Measurements from ENCODE around the gene NELL1. TPM values are rescaled to one million over a fixed set of nuclear protein-coding genes. Genes with fewer than 3 reads are reported as not detected.

The NELL1 gene
- total and polyA plus RNA-seq, 7 donors, result 0.34 to 1.1 (median 0.62) TPM; not detected in 3

DNA sequence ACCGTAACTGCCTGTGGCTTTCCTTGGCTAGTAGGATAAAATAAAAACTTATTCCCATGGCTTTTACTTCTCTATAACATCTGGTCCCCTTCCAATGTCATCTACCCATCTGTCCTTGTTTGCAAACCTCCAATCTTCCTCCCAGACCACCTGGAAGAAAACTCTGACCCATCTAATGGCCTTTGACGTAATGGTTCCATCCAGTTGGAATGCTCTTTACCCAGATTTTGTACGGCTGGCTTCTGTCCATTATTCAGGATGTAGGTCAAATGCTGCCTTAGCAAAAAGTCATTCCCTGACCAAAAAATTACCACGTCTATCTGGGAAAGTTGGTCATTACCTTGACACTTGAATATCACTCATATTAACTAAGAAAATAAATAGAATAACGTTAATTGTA lies 945.6 kb downstream of the NELL1 start:
- no peak overlapping the region for H3K4me3 ChIP-seq
- no peaks in the 10 kb centered on the region for H3K4me1 ChIP-seq
- H3K36me3 ChIP-seq, result no peaks in the 10 kb centered on the region
- DNase-seq, result no peak
- no peak overlapping the region for H3K27ac ChIP-seq
- H3K9me3 ChIP-seq, result no peaks in the 10 kb centered on the region
- TF ChIP-seq EP300 (IDR thresholded peaks at IDR 0.05) (no peak), POLR2AphosphoS5 (IDR thresholded peaks at IDR 0.05) (no peak), POLR2A (IDR thresholded peaks at IDR 0.05) (no peak)
- TF ChIP-seq, protein P1, sequence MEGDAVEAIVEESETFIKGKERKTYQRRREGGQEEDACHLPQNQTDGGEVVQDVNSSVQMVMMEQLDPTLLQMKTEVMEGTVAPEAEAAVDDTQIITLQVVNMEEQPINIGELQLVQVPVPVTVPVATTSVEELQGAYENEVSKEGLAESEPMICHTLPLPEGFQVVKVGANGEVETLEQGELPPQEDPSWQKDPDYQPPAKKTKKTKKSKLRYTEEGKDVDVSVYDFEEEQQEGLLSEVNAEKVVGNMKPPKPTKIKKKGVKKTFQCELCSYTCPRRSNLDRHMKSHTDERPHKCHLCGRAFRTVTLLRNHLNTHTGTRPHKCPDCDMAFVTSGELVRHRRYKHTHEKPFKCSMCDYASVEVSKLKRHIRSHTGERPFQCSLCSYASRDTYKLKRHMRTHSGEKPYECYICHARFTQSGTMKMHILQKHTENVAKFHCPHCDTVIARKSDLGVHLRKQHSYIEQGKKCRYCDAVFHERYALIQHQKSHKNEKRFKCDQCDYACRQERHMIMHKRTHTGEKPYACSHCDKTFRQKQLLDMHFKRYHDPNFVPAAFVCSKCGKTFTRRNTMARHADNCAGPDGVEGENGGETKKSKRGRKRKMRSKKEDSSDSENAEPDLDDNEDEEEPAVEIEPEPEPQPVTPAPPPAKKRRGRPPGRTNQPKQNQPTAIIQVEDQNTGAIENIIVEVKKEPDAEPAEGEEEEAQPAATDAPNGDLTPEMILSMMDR (IDR thresholded peaks at IDR 0.05), result no peak
- 72 to 77% methylated on average over 5 of the region's 5 CpGs for WGBS, 2 donors
- intact Hi-C loops (cut with DNase I), result no loop called here
- H3K27me3 ChIP-seq, result no peaks in the 10 kb centered on the region

DNA sequence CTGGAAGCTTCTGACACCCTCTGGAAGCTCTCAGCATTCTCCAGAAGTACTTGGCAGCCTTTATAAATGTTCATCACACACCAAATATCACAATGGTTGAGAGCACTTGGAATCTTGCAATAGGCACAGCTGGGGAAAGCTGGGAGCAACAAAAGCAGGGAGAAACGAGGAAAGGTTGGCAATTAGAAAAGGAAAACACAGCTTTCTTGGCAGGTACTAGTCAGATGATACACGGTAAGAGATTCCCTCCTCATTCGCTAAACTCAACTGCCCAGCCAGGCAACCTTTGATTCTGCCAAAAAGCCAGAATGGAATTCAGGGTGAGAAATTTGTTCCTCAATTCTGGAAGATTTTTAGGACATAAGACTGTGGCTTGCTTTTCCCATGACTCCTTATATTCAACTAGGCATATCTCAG lies 946.6 kb downstream of the NELL1 start:
- intact Hi-C loops (cut with DNase I), result no loop called here
- Histone ChIP-seq H3K36me3 (no peaks in the 10 kb centered on the region), H3K27ac (peak overlapping the region in 1 of 4 donors; percentile 32), H3K4me3 (no peak overlapping the region), H3K9me3 (no peaks in the 10 kb centered on the region), H3K4me1 (no peaks in the 10 kb centered on the region), H3K27me3 (no peaks in the 10 kb centered on the region)
- 53 to 72% methylated on average over 3 of the region's 3 CpGs for WGBS, 2 donors
- TF ChIP-seq POLR2AphosphoS5 (IDR thresholded peaks at IDR 0.05), result no peak
- TF ChIP-seq POLR2A (IDR thresholded peaks at IDR 0.05), result no peak
- TF ChIP-seq, protein P1 (IDR thresholded peaks at IDR 0.05), result no peak
- TF ChIP-seq EP300 (IDR thresholded peaks at IDR 0.05), result no peak
- no peak for DNase-seq

- no peak for DNase-seq
- intact Hi-C loops (cut with DNase I), result no loop called here
- Histone ChIP-seq H3K4me1 (peaks cover 0 to 6% (median 0%) of the 10 kb centered on the region in 4 donors), H3K36me3 (no peaks in the 10 kb centered on the region), H3K9me3 (no peaks in the 10 kb centered on the region), H3K27ac (no peak overlapping the region), H3K27me3 (no peaks in the 10 kb centered on the region), H3K4me3 (no peak overlapping the region)
- TF ChIP-seq, protein P1 (IDR thresholded peaks at IDR 0.05), result no peak
- TF ChIP-seq POLR2A (IDR thresholded peaks at IDR 0.05) (no peak), POLR2AphosphoS5 (IDR thresholded peaks at IDR 0.05) (no peak), EP300 (IDR thresholded peaks at IDR 0.05) (no peak)
- 94% methylated on average over 1 of the region's 1 CpG for WGBS, 2 donors
Observed at GRCh38 chr11:21622566-21622965, 953.2 kb downstream of the NELL1 start.

DNA sequence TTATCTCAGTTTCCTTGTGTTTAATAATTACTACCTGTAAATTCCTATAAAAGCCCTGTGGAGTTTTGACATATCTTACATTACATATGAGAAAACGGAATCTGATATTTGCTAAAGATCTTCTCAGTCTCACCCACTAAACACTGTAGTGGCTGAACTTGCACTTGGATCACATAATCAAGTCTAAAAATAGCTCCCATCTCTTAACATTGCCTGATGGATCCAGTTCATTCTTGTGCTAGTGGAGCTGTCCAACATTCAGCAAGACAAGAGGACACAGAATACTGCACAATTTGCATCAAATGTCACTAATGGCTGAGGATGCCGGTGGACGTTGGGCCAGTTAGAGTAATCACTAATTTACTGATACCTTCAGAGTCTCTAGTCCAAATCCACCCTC lies 953.6 kb downstream of the NELL1 start:
- H3K27ac ChIP-seq, result no peak overlapping the region
- H3K36me3 ChIP-seq, result no peaks in the 10 kb centered on the region
- H3K27me3 ChIP-seq, result no peaks in the 10 kb centered on the region
- intact Hi-C loops (cut with DNase I), result no loop called here
- H3K9me3 ChIP-seq, result no peaks in the 10 kb centered on the region
- H3K4me1 ChIP-seq, result peaks cover 0 to 6% (median 0%) of the 10 kb centered on the region in 4 donors
- TF ChIP-seq POLR2A (IDR thresholded peaks at IDR 0.05) (no peak), POLR2AphosphoS5 (IDR thresholded peaks at IDR 0.05) (no peak), EP300 (IDR thresholded peaks at IDR 0.05) (no peak)
- TF ChIP-seq, protein P1 (IDR thresholded peaks at IDR 0.05), result no peak
- no peak for DNase-seq
- WGBS, 2 donors, result 74 to 85% methylated on average over 3 of the region's 3 CpGs
- H3K4me3 ChIP-seq, result no peak overlapping the region

Small RNA genes lying within 50 kb of the gene (small RNA-seq; reads per million reads assigned to genes)
- gene RNA5SP336, result 101 to 164 (median 149) reads per million in 3 donors
- gene RNA5SP337, result 0 reads per million in 3 donors

Other genes with a start within 250 kb of the NELL1 start
- gene SLC6A5, start 70.0 kb upstream of the NELL1 start, total RNA-seq, result not detected
- under 1 TPM in 1 of 3 donors, not detected in 2; under 0.01 TPM for gene SLC6A5, start 70.0 kb upstream of the NELL1 start, polyA plus RNA-seq